ENCODE data around the gene PGK2. TPM values are rescaled to one million over a fixed set of nuclear protein-coding genes. Genes with fewer than 3 reads are reported as not detected.

PGK2 gene
- total RNA-seq, 1 donor from 2014 or later, result not detected

GRCh38 chr6:49790341-49790740 lies 3.3 kb upstream of the PGK2 start:
- no peaks in the 10 kb centered on the region for H3K36me3 ChIP-seq
- H3K4me3 ChIP-seq, result no peak overlapping the region
- no peaks in the 10 kb centered on the region for H3K27me3 ChIP-seq
- TF ChIP-seq POLR2A (IDR thresholded peaks at IDR 0.05) (no peak), POLR2AphosphoS5 (IDR thresholded peaks at IDR 0.05; ENCODE audit: insufficient read depth in 1 of 2, low read depth in 1 of 2) (no peak)
- TF ChIP-seq, protein P1, sequence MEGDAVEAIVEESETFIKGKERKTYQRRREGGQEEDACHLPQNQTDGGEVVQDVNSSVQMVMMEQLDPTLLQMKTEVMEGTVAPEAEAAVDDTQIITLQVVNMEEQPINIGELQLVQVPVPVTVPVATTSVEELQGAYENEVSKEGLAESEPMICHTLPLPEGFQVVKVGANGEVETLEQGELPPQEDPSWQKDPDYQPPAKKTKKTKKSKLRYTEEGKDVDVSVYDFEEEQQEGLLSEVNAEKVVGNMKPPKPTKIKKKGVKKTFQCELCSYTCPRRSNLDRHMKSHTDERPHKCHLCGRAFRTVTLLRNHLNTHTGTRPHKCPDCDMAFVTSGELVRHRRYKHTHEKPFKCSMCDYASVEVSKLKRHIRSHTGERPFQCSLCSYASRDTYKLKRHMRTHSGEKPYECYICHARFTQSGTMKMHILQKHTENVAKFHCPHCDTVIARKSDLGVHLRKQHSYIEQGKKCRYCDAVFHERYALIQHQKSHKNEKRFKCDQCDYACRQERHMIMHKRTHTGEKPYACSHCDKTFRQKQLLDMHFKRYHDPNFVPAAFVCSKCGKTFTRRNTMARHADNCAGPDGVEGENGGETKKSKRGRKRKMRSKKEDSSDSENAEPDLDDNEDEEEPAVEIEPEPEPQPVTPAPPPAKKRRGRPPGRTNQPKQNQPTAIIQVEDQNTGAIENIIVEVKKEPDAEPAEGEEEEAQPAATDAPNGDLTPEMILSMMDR (IDR thresholded peaks at IDR 0.05), result no peak
- no peak for DNase-seq (ENCODE audit: extremely low spot score in 2 of 2)
- intact Hi-C loops (cut with DNase I), result no loop called here
- no peaks in the 10 kb centered on the region for H3K9me3 ChIP-seq
- H3K4me1 ChIP-seq, result no peaks in the 10 kb centered on the region
- no peak overlapping the region for H3K27ac ChIP-seq

DNA sequence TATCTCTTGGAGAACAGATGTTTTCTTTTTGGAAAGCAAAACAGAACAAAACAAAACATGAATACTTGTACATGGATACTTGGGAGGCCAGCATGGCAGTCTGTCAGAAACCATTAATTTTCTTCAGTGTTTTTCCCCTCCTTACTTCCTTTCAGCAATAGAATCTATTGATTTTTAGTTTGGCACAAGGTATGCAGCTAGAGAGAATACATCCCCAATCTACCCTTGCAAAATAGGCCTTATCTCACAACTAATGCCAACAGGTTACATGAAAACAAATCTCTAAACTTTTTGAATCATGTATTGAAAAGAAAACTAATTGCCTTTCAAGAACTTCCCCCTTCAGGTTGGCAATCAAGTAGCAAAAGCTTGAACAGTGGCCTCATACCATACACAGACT lies 2.8 kb downstream of the PGK2 start:
- TF ChIP-seq, protein P1 (IDR thresholded peaks at IDR 0.05), result no peak
- no peak for TF ChIP-seq POLR2AphosphoS5 (IDR thresholded peaks at IDR 0.05; ENCODE audit: insufficient read depth in 1 of 2, low read depth in 1 of 2)
- no peak for TF ChIP-seq POLR2A (IDR thresholded peaks at IDR 0.05)

GRCh38 chr6:49782725-49783124 lies 4.4 kb downstream of the PGK2 start:
- intact Hi-C loops (cut with DNase I), result no loop called here
- DNase-seq (ENCODE audit: extremely low spot score in 2 of 2), result no peak
- Histone ChIP-seq H3K27ac (no peak overlapping the region), H3K27me3 (no peaks in the 10 kb centered on the region), H3K4me3 (no peak overlapping the region), H3K4me1 (no peaks in the 10 kb centered on the region), H3K9me3 (no peaks in the 10 kb centered on the region), H3K36me3 (no peaks in the 10 kb centered on the region)
- TF ChIP-seq POLR2AphosphoS5 (IDR thresholded peaks at IDR 0.05; ENCODE audit: insufficient read depth in 1 of 2, low read depth in 1 of 2) (no peak), POLR2A (IDR thresholded peaks at IDR 0.05) (no peak)
- TF ChIP-seq, protein P1 (IDR thresholded peaks at IDR 0.05), result no peak

More for the DNA sequence above, 2.8 kb downstream of the PGK2 start:
- no peaks in the 10 kb centered on the region for H3K4me1 ChIP-seq
- no peak overlapping the region for H3K27ac ChIP-seq
- intact Hi-C loops (cut with DNase I), result no loop called here
- no peak overlapping the region for H3K4me3 ChIP-seq
- DNase-seq (ENCODE audit: extremely low spot score in 2 of 2), result no peak
- H3K27me3 ChIP-seq, result no peaks in the 10 kb centered on the region
- no peaks in the 10 kb centered on the region for H3K9me3 ChIP-seq
- no peaks in the 10 kb centered on the region for H3K36me3 ChIP-seq

GRCh38 chr6:49782293-49782692 lies 4.8 kb downstream of the PGK2 start:
- no peak for DNase-seq (ENCODE audit: extremely low spot score in 2 of 2)
- Histone ChIP-seq H3K27ac (no peak overlapping the region), H3K36me3 (no peaks in the 10 kb centered on the region), H3K4me3 (no peak overlapping the region), H3K27me3 (no peaks in the 10 kb centered on the region), H3K9me3 (no peaks in the 10 kb centered on the region), H3K4me1 (no peaks in the 10 kb centered on the region)
- TF ChIP-seq, protein P1 (IDR thresholded peaks at IDR 0.05), result no peak
- TF ChIP-seq POLR2A (IDR thresholded peaks at IDR 0.05) (no peak), POLR2AphosphoS5 (IDR thresholded peaks at IDR 0.05; ENCODE audit: insufficient read depth in 1 of 2, low read depth in 1 of 2) (no peak)
- intact Hi-C loops (cut with DNase I), result no loop called here

DNA sequence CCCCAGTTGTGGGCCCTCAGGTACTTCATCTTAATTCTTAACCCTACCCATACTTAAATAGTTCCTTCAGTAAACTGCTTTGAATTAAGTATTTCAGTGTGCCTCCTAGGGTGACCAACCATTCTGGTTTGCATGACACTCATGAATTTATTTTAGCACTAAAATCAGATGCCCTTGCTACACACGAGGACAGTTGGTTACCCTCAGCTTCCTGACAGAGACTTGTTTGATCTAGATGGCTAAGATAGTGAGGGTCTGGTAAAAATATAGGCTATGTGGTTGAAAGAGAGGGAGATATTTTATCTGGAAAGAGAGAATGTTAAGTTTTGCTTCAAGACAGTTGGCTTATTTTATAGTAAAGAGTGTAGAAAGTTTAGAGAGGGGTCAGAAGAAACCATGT lies 10.6 kb downstream of the PGK2 start:
- Histone ChIP-seq H3K27me3 (no peaks in the 10 kb centered on the region), H3K4me3 (no peak overlapping the region), H3K36me3 (no peaks in the 10 kb centered on the region), H3K9me3 (no peaks in the 10 kb centered on the region), H3K4me1 (no peaks in the 10 kb centered on the region), H3K27ac (no peak overlapping the region)
- intact Hi-C loops (cut with DNase I), result no loop called here
- TF ChIP-seq, protein P1 (IDR thresholded peaks at IDR 0.05), result no peak
- TF ChIP-seq POLR2AphosphoS5 (IDR thresholded peaks at IDR 0.05; ENCODE audit: insufficient read depth in 1 of 2, low read depth in 1 of 2) (no peak), POLR2A (IDR thresholded peaks at IDR 0.05) (no peak)
- no peak for DNase-seq (ENCODE audit: extremely low spot score in 2 of 2)

Data from vagina (tissue), 2 donors.